HG03439 (cell line): ENCODE data around the gene SPAG16.

Source experiments
- ATAC-seq: cut with Tn5 transposase; IDR thresholded peaks from one replicate; pipeline ENCODE4 v1.9.1; 2021; ENCODE audit warnings: mild to moderate bottlenecking, moderate library complexity; ENCODE audit not compliant: unreplicated experiment

The SPAG16 gene

GRCh38 chr2:213537579-213537978, 253.3 kb downstream of the SPAG16 start:
- no peak for ATAC-seq

- no peak for ATAC-seq
Observed at GRCh38 chr2:213544940-213545339, 260.7 kb downstream of the SPAG16 start.

- no peak for ATAC-seq
Observed at GRCh38 chr2:213545481-213545880, 261.2 kb downstream of the SPAG16 start.

GRCh38 chr2:213545964-213546475, 261.8 kb downstream of the SPAG16 start:
- no peak for ATAC-seq

- ATAC-seq: no peak
Observed at GRCh38 chr2:213551526-213551925, 267.3 kb downstream of the SPAG16 start.

GRCh38 chr2:213559053-213559452, 274.8 kb downstream of the SPAG16 start:
- no peak for ATAC-seq

- no peak for ATAC-seq
Observed at GRCh38 chr2:213561759-213562158, 277.5 kb downstream of the SPAG16 start.

GRCh38 chr2:213562539-213563180, 278.4 kb downstream of the SPAG16 start:
- ATAC-seq: no peak

GRCh38 chr2:213566846-213567245, 282.6 kb downstream of the SPAG16 start:
- no peak for ATAC-seq

GRCh38 chr2:213609570-213610170, 325.4 kb downstream of the SPAG16 start:
- ATAC-seq: no peak

GRCh38 chr2:213627054-213627710, 342.9 kb downstream of the SPAG16 start:
- no peak for ATAC-seq

- ATAC-seq: no peak
Observed at GRCh38 chr2:213627835-213628460, 343.7 kb downstream of the SPAG16 start.

- no peak for ATAC-seq
Observed at GRCh38 chr2:213640738-213641425, 356.6 kb downstream of the SPAG16 start.

GRCh38 chr2:213644926-213645325, 360.7 kb downstream of the SPAG16 start:
- no peak for ATAC-seq

GRCh38 chr2:213649176-213649575, 364.9 kb downstream of the SPAG16 start:
- ATAC-seq: no peak

- no peak for ATAC-seq
Observed at GRCh38 chr2:213664817-213665216, 380.6 kb downstream of the SPAG16 start.

- no peak for ATAC-seq
Observed at GRCh38 chr2:213669657-213670056, 385.4 kb downstream of the SPAG16 start.

GRCh38 chr2:213678437-213679218, 394.4 kb downstream of the SPAG16 start:
- no peak for ATAC-seq

GRCh38 chr2:213679894-213680293, 395.6 kb downstream of the SPAG16 start:
- ATAC-seq: no peak

GRCh38 chr2:213682276-213682675, 398.0 kb downstream of the SPAG16 start:
- no peak for ATAC-seq
